ENCODE data around the gene REPIN1.

- TF ChIP-seq CTCF (IDR thresholded peaks at IDR 0.05) (no peak), POLR2A (IDR thresholded peaks at IDR 0.05) (no peak)
Observed at GRCh38 chr7:150327308-150327707, 41.3 kb upstream of the REPIN1 start.
